GM18858 (cell line): ENCODE results near the gene FBXO42.
"Not testable (repeated sequence)": the region's sequence is repeated elsewhere in the genome, so short reads cannot be mapped to it uniquely, and the experiment has no call there.

Experiments used
- ATAC-seq: cut with Tn5 transposase; IDR thresholded peaks from one replicate; pipeline ENCODE4 v1.9.1; 2021; ENCODE audit not compliant: unreplicated experiment

Gene FBXO42

GRCh38 chr1:16222716-16223115 lies 129.6 kb downstream of the FBXO42 start:
- not testable (repeated sequence) for ATAC-seq

GRCh38 chr1:16221499-16221898 lies 130.8 kb downstream of the FBXO42 start:
- no peak for ATAC-seq

GRCh38 chr1:16219968-16220500 lies 132.2 kb downstream of the FBXO42 start:
- no peak for ATAC-seq

- ATAC-seq: no peak
Measured at GRCh38 chr1:16218674-16219071, 133.6 kb downstream of the FBXO42 start.

GRCh38 chr1:16218014-16218673 lies 134.1 kb downstream of the FBXO42 start:
- ATAC-seq: no peak

GRCh38 chr1:16217061-16217785 lies 135.1 kb downstream of the FBXO42 start:
- ATAC-seq: peak; percentile 46

GRCh38 chr1:16215882-16216753 lies 136.2 kb downstream of the FBXO42 start:
- ATAC-seq: no peak

GRCh38 chr1:16215240-16215639 lies 137.0 kb downstream of the FBXO42 start:
- not testable (repeated sequence) for ATAC-seq

GRCh38 chr1:16213544-16213943 lies 138.7 kb downstream of the FBXO42 start:
- not testable (repeated sequence) for ATAC-seq

GRCh38 chr1:16213013-16213412 lies 139.3 kb downstream of the FBXO42 start:
- no peak for ATAC-seq

- ATAC-seq: no peak
Measured at GRCh38 chr1:16212251-16212961, 139.9 kb downstream of the FBXO42 start, which contains the start of gene ARHGEF19. TSS of gene ARHGEF19 (minus strand) at chr1:16212652. CDS start at chr1:16209054, 3,598 bp downstream.

GRCh38 chr1:16211824-16212223 lies 140.5 kb downstream of the FBXO42 start:
- no peak for ATAC-seq

- no peak for ATAC-seq
Measured at GRCh38 chr1:16210581-16210980, 141.7 kb downstream of the FBXO42 start.

- no peak for ATAC-seq
Measured at GRCh38 chr1:16209847-16210407, 142.4 kb downstream of the FBXO42 start.

GRCh38 chr1:16209132-16209846 lies 143.0 kb downstream of the FBXO42 start:
- ATAC-seq: no peak

- no peak for ATAC-seq
Measured at GRCh38 chr1:16208270-16208987, 143.9 kb downstream of the FBXO42 start.

- no peak for ATAC-seq
Measured at GRCh38 chr1:16207318-16208269, 144.7 kb downstream of the FBXO42 start.
